Measurements from ENCODE around the gene EP400. TPM values are rescaled to one million over a fixed set of nuclear protein-coding genes. Genes with fewer than 3 reads are reported as not detected.

EP400 gene
- total and polyA plus RNA-seq, 9 of the 15 experiments (the other 6 are each of a cell fraction or from before 2014, with no cell fraction given) = 4.5 to 58.0 (median 7.0) TPM

DNA sequence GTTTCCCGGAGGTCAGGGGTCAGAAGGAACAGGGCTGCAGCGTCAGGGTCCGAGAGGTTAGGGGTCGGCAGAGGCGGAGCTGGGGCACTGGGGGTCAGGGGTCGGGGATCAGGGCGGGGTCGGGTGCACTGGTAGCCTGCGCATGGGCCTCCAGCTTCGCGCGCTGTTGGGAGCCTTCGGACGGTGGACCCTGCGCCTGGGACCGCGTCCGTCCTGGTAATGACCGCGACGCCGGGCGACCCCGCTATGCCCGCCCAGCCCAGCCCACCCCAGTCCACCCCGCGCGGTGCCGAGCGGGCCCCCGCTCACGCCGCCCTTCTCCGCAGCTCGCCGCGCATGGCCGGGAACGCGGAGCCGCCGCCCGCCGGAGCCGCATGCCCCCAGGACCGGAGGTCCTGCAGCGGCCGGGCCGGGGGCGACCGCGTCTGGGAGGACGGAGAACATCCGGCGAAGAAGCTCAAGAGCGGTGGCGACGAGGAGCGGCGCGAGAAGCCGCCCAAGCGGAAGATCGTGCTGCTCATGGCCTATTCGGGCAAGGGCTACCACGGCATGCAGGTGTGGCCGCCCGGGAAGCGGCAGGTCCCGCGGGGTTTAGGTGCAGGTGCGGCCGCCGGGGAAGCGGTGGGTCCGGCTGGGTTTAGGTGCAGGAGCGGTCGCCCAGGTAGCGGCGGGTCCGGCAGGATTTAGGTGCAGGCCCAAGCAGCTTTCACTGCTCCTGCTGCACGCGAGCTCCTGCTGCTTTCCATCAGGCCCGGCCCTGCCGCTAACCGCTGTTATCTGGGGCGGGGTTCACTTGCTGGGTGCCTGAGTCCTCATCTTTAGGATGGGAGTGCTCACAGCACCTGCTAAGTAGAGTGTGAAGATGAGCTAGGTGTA lies 19.9 kb upstream of the EP400 start (continued):
- TF ChIP-seq ZNF407 (IDR thresholded peaks at IDR 0.05; ENCODE audit: low read depth) = peak; percentile 29; the same call in 1 of the 2 replicates
- TF ChIP-seq CHAMP1 (IDR thresholded peaks at IDR 0.05) = no peak
- TF ChIP-seq PHF8 (IDR thresholded peaks at IDR 0.05; ENCODE audit: borderline replicate concordance, low read length) = peak; percentile 20; the same call in 1 of the 2 replicates
- TF ChIP-seq KLF13 (tag; IDR thresholded peaks at IDR 0.05; ENCODE audit: borderline replicate concordance, low read depth) = no peak
- TF ChIP-seq PCBP2 (IDR thresholded peaks at IDR 0.05; ENCODE audit: low read depth, low read length, poor library complexity, severe bottlenecking) = no peak
- peak; percentile 80; the same call in 1 of the 2 replicates for TF ChIP-seq STAT6 (CRISPR knock-in tag; IDR thresholded peaks at IDR 0.05)
- TF ChIP-seq, protein P1, sequence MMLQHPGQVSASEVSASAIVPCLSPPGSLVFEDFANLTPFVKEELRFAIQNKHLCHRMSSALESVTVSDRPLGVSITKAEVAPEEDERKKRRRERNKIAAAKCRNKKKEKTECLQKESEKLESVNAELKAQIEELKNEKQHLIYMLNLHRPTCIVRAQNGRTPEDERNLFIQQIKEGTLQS (IDR thresholded peaks at IDR 0.05) = no peak
- TF ChIP-seq, protein P1 (CRISPR knock-in tag; conservative IDR thresholded peaks at IDR 0.05) = peak; percentile 59; the same call in 1 of the 2 replicates
- 0 out of 4 replicates have a peak, but pooled peaks of 1 of the 2 experiments have one; percentile 35 for TF ChIP-seq SIN3A (IDR thresholded peaks at IDR 0.05; ENCODE audit: borderline replicate concordance in 2 of 2, control insufficient read depth in 1 of 2, low read depth in 2 of 2, low read length in 2 of 2)
- no peak for TF ChIP-seq POLR3G (IDR thresholded peaks at IDR 0.05; ENCODE audit: extremely low read depth, insufficient read length, insufficient replicate concordance)
